ENCODE results near the gene NR6A1.

NR6A1 gene

GRCh38 chr9:124710766-124711165 is 60.3 kb downstream of the NR6A1 start:
- Histone ChIP-seq H3K4me3 (ENCODE audit: low read length, poor library complexity, severe bottlenecking) (no peak overlapping the region), H3K4me2 (ENCODE audit: low read depth, low read length, poor library complexity, severe bottlenecking) (no peak overlapping the region), H3K9me2 (replicated peaks; ENCODE audit: low read depth, low read length) (no peaks in the 10 kb centered on the region), H2AFZ (ENCODE audit: low read length) (no peak overlapping the region), H3K9me3 (ENCODE audit: insufficient read depth, low read depth, low read length) (no peaks in the 10 kb centered on the region), H3K79me2 (ENCODE audit: insufficient read depth, low read length) (no peaks in the 10 kb centered on the region), H3K27me3 (ENCODE audit: insufficient read depth, low read length, poor library complexity, severe bottlenecking) (no peaks in the 10 kb centered on the region), H4K20me1 (ENCODE audit: insufficient read depth, low read length, poor library complexity, severe bottlenecking) (no peaks in the 10 kb centered on the region), H3K9ac (ENCODE audit: low read depth, low read length, poor library complexity, severe bottlenecking) (no peak overlapping the region), H3K36me3 (ENCODE audit: insufficient read depth, low read length) (no peaks in the 10 kb centered on the region), H3F3A (ENCODE audit: low read depth) (no peaks in the 10 kb centered on the region), H3K4me1 (ENCODE audit: insufficient read depth, low read length, poor library complexity, severe bottlenecking) (no peaks in the 10 kb centered on the region)
- TF ChIP-seq EZH2phosphoT487 (IDR thresholded peaks at IDR 0.05; ENCODE audit: borderline replicate concordance) (no peak), CTCF (conservative IDR thresholded peaks at IDR 0.05; ENCODE audit: low read length) (no peak)

GRCh38 chr9:124709292-124709690 is 61.8 kb downstream of the NR6A1 start:
- Histone ChIP-seq H3K4me1 (ENCODE audit: insufficient read depth, low read length, poor library complexity, severe bottlenecking) (no peaks in the 10 kb centered on the region), H3K4me3 (ENCODE audit: low read length, poor library complexity, severe bottlenecking) (no peak overlapping the region), H3F3A (ENCODE audit: low read depth) (no peaks in the 10 kb centered on the region), H3K9me2 (replicated peaks; ENCODE audit: low read depth, low read length) (no peaks in the 10 kb centered on the region), H3K79me2 (ENCODE audit: insufficient read depth, low read length) (no peaks in the 10 kb centered on the region), H3K36me3 (ENCODE audit: insufficient read depth, low read length) (no peaks in the 10 kb centered on the region), H3K9me3 (ENCODE audit: insufficient read depth, low read depth, low read length) (no peaks in the 10 kb centered on the region), H4K20me1 (ENCODE audit: insufficient read depth, low read length, poor library complexity, severe bottlenecking) (no peaks in the 10 kb centered on the region), H2AFZ (ENCODE audit: low read length) (no peak overlapping the region), H3K4me2 (ENCODE audit: low read depth, low read length, poor library complexity, severe bottlenecking) (no peak overlapping the region), H3K9ac (ENCODE audit: low read depth, low read length, poor library complexity, severe bottlenecking) (no peak overlapping the region), H3K27me3 (ENCODE audit: insufficient read depth, low read length, poor library complexity, severe bottlenecking) (no peaks in the 10 kb centered on the region)
- TF ChIP-seq CTCF (conservative IDR thresholded peaks at IDR 0.05; ENCODE audit: low read length) = no peak
- no peak for TF ChIP-seq EZH2phosphoT487 (IDR thresholded peaks at IDR 0.05; ENCODE audit: borderline replicate concordance)

DNA sequence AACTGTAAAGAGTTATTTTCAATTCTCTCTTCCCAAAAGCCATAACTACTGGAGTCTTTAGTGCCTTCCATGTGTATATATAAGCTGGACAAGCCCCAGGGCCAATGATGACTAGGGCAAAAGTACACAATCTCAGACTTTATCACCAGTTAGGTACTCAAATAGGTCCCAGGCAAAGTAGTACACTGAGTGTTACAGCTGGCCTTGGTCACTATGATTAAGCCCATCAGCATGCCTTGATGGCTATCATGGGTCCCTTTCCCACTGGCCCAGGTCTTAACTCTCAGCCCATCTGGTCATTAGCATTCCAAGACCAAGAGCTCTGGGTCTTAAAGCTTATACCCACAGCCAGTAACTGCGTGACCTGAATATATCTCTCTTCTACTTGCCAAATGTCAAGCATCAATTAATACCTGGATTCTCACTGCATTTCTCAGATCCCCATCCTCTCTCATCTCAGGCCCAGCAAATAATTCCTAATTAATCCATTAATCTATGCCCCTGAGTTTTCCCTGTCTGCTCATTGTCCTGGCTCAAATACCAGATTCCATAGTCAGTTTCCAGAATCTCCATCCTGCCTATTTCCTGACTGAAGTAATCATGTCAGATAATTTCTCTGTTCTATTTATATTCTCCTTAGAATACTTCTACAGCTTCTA is 62.3 kb downstream of the NR6A1 start:
- TF ChIP-seq CTCF (conservative IDR thresholded peaks at IDR 0.05; ENCODE audit: low read length) (no peak), EZH2phosphoT487 (IDR thresholded peaks at IDR 0.05; ENCODE audit: borderline replicate concordance) (no peak)
- H3K36me3 ChIP-seq (ENCODE audit: insufficient read depth, low read length) = no peaks in the 10 kb centered on the region
- no peak overlapping the region for H3K4me3 ChIP-seq (ENCODE audit: low read length, poor library complexity, severe bottlenecking)
- no peak overlapping the region for H3K4me2 ChIP-seq (ENCODE audit: low read depth, low read length, poor library complexity, severe bottlenecking)
- H3K4me1 ChIP-seq (ENCODE audit: insufficient read depth, low read length, poor library complexity, severe bottlenecking) = no peaks in the 10 kb centered on the region
- H3K9me3 ChIP-seq (ENCODE audit: insufficient read depth, low read depth, low read length) = no peaks in the 10 kb centered on the region
- no peaks in the 10 kb centered on the region for H3K79me2 ChIP-seq (ENCODE audit: insufficient read depth, low read length)
- no peaks in the 10 kb centered on the region for H4K20me1 ChIP-seq (ENCODE audit: insufficient read depth, low read length, poor library complexity, severe bottlenecking)
- no peak overlapping the region for H2AFZ ChIP-seq (ENCODE audit: low read length)
- H3F3A ChIP-seq (ENCODE audit: low read depth) = no peaks in the 10 kb centered on the region
- H3K9ac ChIP-seq (ENCODE audit: low read depth, low read length, poor library complexity, severe bottlenecking) = no peak overlapping the region
- H3K9me2 ChIP-seq (replicated peaks; ENCODE audit: low read depth, low read length) = no peaks in the 10 kb centered on the region
- H3K27me3 ChIP-seq (ENCODE audit: insufficient read depth, low read length, poor library complexity, severe bottlenecking) = no peaks in the 10 kb centered on the region

Data from Loucy (cell line).